C4-2B (cell line): ENCODE measurements around the gene THADA.

Source experiments
- H3K27ac ChIP-seq: fragments of 450-650 bp; 2 replicates; pipeline ENCODE4 v1.5.1; 2017
- CTCF ChIP-seq: fragments of 450-650 bp; conservative IDR thresholded peaks from 2 replicates; pipeline ENCODE4 v1.5.1; 2017; ENCODE audit warnings: mild to moderate bottlenecking
- ZFX ChIP-seq: fragments of 450-650 bp; IDR thresholded peaks from 2 replicates; pipeline ENCODE4 v1.6.1; 2017

THADA gene

GRCh38 chr2:43340945-43341356 is 254.9 kb downstream of the THADA start:
- H3K27ac ChIP-seq, result no peak overlapping the region
- TF ChIP-seq ZFX, result no peak
- no peak for TF ChIP-seq CTCF

- no peak overlapping the region for H3K27ac ChIP-seq
- TF ChIP-seq ZFX, result no peak
- no peak for TF ChIP-seq CTCF
These were observed 255.8 kb downstream of the THADA start for GRCh38 chr2:43340066-43340465.

- TF ChIP-seq CTCF (no peak), ZFX (no peak)
- H3K27ac ChIP-seq, result no peak overlapping the region
These were observed 262.1 kb downstream of the THADA start for GRCh38 chr2:43333656-43334144.

- H3K27ac ChIP-seq, result no peak overlapping the region
- TF ChIP-seq CTCF (no peak), ZFX (no peak)
These were observed 262.7 kb downstream of the THADA start for GRCh38 chr2:43333101-43333655.

- TF ChIP-seq ZFX (no peak), CTCF (no peak)
- H3K27ac ChIP-seq, result no peak overlapping the region
These were observed 263.2 kb downstream of the THADA start for GRCh38 chr2:43332653-43333052.

GRCh38 chr2:43331422-43331821 is 264.4 kb downstream of the THADA start:
- no peak overlapping the region for H3K27ac ChIP-seq

GRCh38 chr2:43329637-43330036 is 266.2 kb downstream of the THADA start:
- TF ChIP-seq CTCF, result no peak
- TF ChIP-seq ZFX, result no peak
- H3K27ac ChIP-seq, result no peak overlapping the region

More at GRCh38 chr2:43331422-43331821, 264.4 kb downstream of the THADA start:
- no peak for TF ChIP-seq CTCF
- TF ChIP-seq ZFX, result no peak
